Activated T-helper 9 cell treated with anti-CD3 and anti-CD28 coated beads, Interleukin-2, amount 50 U/mL, for 16 hours (primary cell): ENCODE measurements around the gene PTGER1.

ENCODE experiments used
- DNase-seq: peaks from one replicate; pipeline ENCODE4 v3.0.0-alpha.2; 2020; ENCODE audit warnings: low read depth

Gene PTGER1

GRCh38 chr19:14441041-14441938 is 33.9 kb downstream of the PTGER1 start:
- DNase-seq, result no peak

- DNase-seq, result peak; percentile 65
Observed at GRCh38 chr19:14440049-14440448, 35.1 kb downstream of the PTGER1 start.

- DNase-seq, result no peak
Observed at GRCh38 chr19:14439014-14439413, 36.1 kb downstream of the PTGER1 start.

- no peak for DNase-seq
Observed at GRCh38 chr19:14437578-14438140, 37.5 kb downstream of the PTGER1 start.

- no peak for DNase-seq
Observed at GRCh38 chr19:14435320-14436050, 39.7 kb downstream of the PTGER1 start.

- no peak for DNase-seq
Observed at GRCh38 chr19:14434543-14435319, 40.4 kb downstream of the PTGER1 start.

GRCh38 chr19:14433554-14434501 is 41.3 kb downstream of the PTGER1 start:
- DNase-seq, result peak; percentile 27

GRCh38 chr19:14432791-14433553 is 42.2 kb downstream of the PTGER1 start, which contains the start of gene PKN1:
PKN1 (plus strand) TSS chr19:14433306; CDS start chr19:14433522, 216 bp downstream.
- peak; percentile 39 for DNase-seq

- no peak for DNase-seq
Observed at GRCh38 chr19:14430712-14431111, 44.4 kb downstream of the PTGER1 start.

- no peak for DNase-seq
Observed at GRCh38 chr19:14428882-14429416, 46.2 kb downstream of the PTGER1 start.

- DNase-seq, result no peak
Observed at GRCh38 chr19:14427461-14427860, 47.7 kb downstream of the PTGER1 start.

GRCh38 chr19:14425696-14426138 is 49.4 kb downstream of the PTGER1 start:
- DNase-seq, result no peak
